HepG2 (cell line): ENCODE results near the gene DRAM1. TPM values are rescaled to one million over a fixed set of nuclear protein-coding genes. Genes with fewer than 3 reads are reported as not detected.
A peak's percentile ranks its signal among the peaks of the same experiment; 100 is the strongest.

ENCODE experiments used
- ATAC-seq: fragments of 200-7000 bp; cut with Tn5 transposase; 3 replicates; pipeline ENCODE4 v1.9.1; 2020; ENCODE audit warnings: mild to moderate bottlenecking, moderate library complexity
- BruUV-seq: library from RNA; stranded (reverse); fragments of 400-500 nt; replicated peaks from 2 replicates; lab custom pipeline; 2021; lab: Mats Ljungman, UMichigan
- CTCF ChIA-PET: fragments of 300-600 bp; formaldehyde crosslinking; extraction: SDS; loops from one replicate; lab custom pipeline; 2021; ENCODE audit warnings: low total read pairs, inconsistent platforms, low intra/inter-chr PET ratio; lab: Yijun Ruan, JAX
- POLR2A ChIA-PET: fragments of 350-600 bp; sonication (Branson Sonifier 250); formaldehyde crosslinking; loops from one replicate; lab custom pipeline; 2020; ENCODE audit warnings: antibody characterized with exemption, inconsistent platforms; lab: Yijun Ruan, JAX
- DNase-seq: peaks from one replicate; pipeline ENCODE4 v3.0.0-alpha.2; 2015; ENCODE audit warnings: low spot score
- FAIRE-seq: peaks from 3 replicates; lab custom pipeline; 2011; peaks lifted over from hg19 to GRCh38; lab: Jason Lieb, UNC
- H2AFZ ChIP-seq: one replicate; pipeline ENCODE4 v1.6.1; 2011; ENCODE audit warnings: low read length, inconsistent platforms
- H3K27ac ChIP-seq: fragments of 300-600 bp; 3 replicates; pipeline ENCODE4 v1.8.0; 2011; ENCODE audit warnings: mixed run types, mild to moderate bottlenecking, mixed read lengths, low read length, inconsistent platforms; ENCODE audit not compliant: insufficient read depth; ENCODE audit errors: extremely low read length
- H3K27me3 ChIP-seq, 2 experiments: fragments of 200-600 bp in 1 of 2; 2 replicates in 1 of 2; 3 replicates in 1 of 2; pipeline versions ENCODE4 v1.6.0 to v1.8.0; 2011; ENCODE audit warnings: low read length in 2 of 2, mild to moderate bottlenecking in 2 of 2, moderate library complexity in 2 of 2, inconsistent platforms in 1 of 2; ENCODE audit not compliant: insufficient read depth in 2 of 2, control insufficient read depth in 1 of 2
- H3K36me3 ChIP-seq, 2 experiments: fragments of 200-600 bp in 1 of 2; replicated peaks in 1 of 2; 2 replicates in 1 of 2; 3 replicates in 1 of 2; pipeline versions ENCODE4 v1.5.1 to v1.8.0; 2011; ENCODE audit warnings: low read length in 2 of 2, inconsistent platforms in 1 of 2; ENCODE audit not compliant: insufficient read depth in 2 of 2, control insufficient read depth in 1 of 2
- H3K4me1 ChIP-seq: 2 replicates; pipeline ENCODE4 v1.5.1; 2012; ENCODE audit warnings: low read length, inconsistent platforms; ENCODE audit not compliant: insufficient read depth
- H3K4me2 ChIP-seq: 2 replicates; pipeline ENCODE4 v1.6.0; 2011; ENCODE audit warnings: low read depth, low read length, inconsistent platforms
- H3K4me3 ChIP-seq, 3 experiments: fragments of 200-600 bp in 1 of 3; sonication (generic), shearing (Covaris generic) in 1 of 3; replicated peaks in 1 of 3; 2 replicates each; pipeline ENCODE4 v1.5.1; 2011 to 2016; ENCODE audit warnings: low read length in 3 of 3, inconsistent platforms in 2 of 3, low read depth in 2 of 3, mild to moderate bottlenecking in 2 of 3, control low read depth in 1 of 3, mixed read lengths in 1 of 3; ENCODE audit not compliant: insufficient read depth in 1 of 3
- H3K79me2 ChIP-seq: one replicate; pipeline ENCODE4 v1.6.1; 2011; ENCODE audit warnings: low read length, inconsistent platforms; ENCODE audit not compliant: insufficient read depth
- H3K9ac ChIP-seq: 2 replicates; pipeline ENCODE4 v1.6.0; 2011; ENCODE audit warnings: mild to moderate bottlenecking, low read depth, low read length, inconsistent platforms; ENCODE audit not compliant: insufficient read depth
- H3K9me3 ChIP-seq: 2 replicates; pipeline ENCODE4 v1.5.1; 2012; ENCODE audit warnings: mild to moderate bottlenecking, low read length
- H4K20me1 ChIP-seq: 2 replicates; pipeline ENCODE4 v1.6.0; 2011; ENCODE audit warnings: inconsistent platforms, mild to moderate bottlenecking, low read length, moderate library complexity; ENCODE audit not compliant: insufficient read depth
- MAZ ChIP-seq, 2 experiments: sonication (generic) in 1 of 2; formaldehyde crosslinking in 1 of 2; IDR thresholded peaks; 2 replicates each; pipeline versions ENCODE4 v1.5.0 to v1.6.1; 2012 to 2020; ENCODE audit warnings: low read depth in 2 of 2, mild to moderate bottlenecking in 2 of 2, borderline replicate concordance in 1 of 2, improper control_type of control experiment in 1 of 2, low read length in 1 of 2, missing genetic modification reagents in 1 of 2, moderate library complexity in 1 of 2
- NFYB ChIP-seq: sonication (generic); formaldehyde crosslinking; IDR thresholded peaks from 2 replicates; pipeline ENCODE4 v1.4.0; 2020; ENCODE audit warnings: missing genetic modification reagents
- NFYC ChIP-seq: IDR thresholded peaks from 2 replicates; pipeline ENCODE4 v1.6.1; 2016; ENCODE audit warnings: missing genetic modification reagents, missing compliant biosample characterization
- POLR2G ChIP-seq: fragments of 200-400 bp; formaldehyde crosslinking; IDR thresholded peaks from 2 replicates; pipeline ENCODE4 v1.6.1; 2018; ENCODE audit warnings: mild to moderate bottlenecking, low read depth, low read length, moderate library complexity
- SIN3A ChIP-seq: IDR thresholded peaks from 2 replicates; pipeline ENCODE4 v1.6.1; 2011; ENCODE audit warnings: low read depth, mild to moderate bottlenecking, control low read depth, low read length, borderline replicate concordance
- TAF1 ChIP-seq: sonication (generic); formaldehyde crosslinking; IDR thresholded peaks from 2 replicates; pipeline ENCODE4 v1.4.0; 2020; ENCODE audit warnings: missing genetic modification reagents
- ZNF24 ChIP-seq: fragments of 450-650 bp; IDR thresholded peaks from 2 replicates; pipeline ENCODE4 v1.6.1; 2017; ENCODE audit warnings: antibody characterized with exemption, mild to moderate bottlenecking
- ZNF281 ChIP-seq: sonication (generic); formaldehyde crosslinking; IDR thresholded peaks from 2 replicates; pipeline ENCODE4 v1.4.0; 2020; ENCODE audit warnings: missing genetic modification reagents, borderline replicate concordance
- ZNF7 ChIP-seq: IDR thresholded peaks from 2 replicates; pipeline ENCODE4 v1.6.1; 2016; ENCODE audit warnings: missing biosample characterization, missing genetic modification reagents
- ZNF749 ChIP-seq: sonication (generic); formaldehyde crosslinking; IDR thresholded peaks from 2 replicates; pipeline ENCODE4 v1.8.0; 2022; ENCODE audit warnings: mild to moderate bottlenecking, missing genetic modification reagents, moderate library complexity, borderline replicate concordance
- WGBS: methylation state at CpG from one replicate; pipeline ENCODE4 v1.1.6; 2017; ENCODE audit warnings: low lambda C conversion rate; 5-methylcytosine and 5-hydroxymethylcytosine counted together
- in situ Hi-C: cut with HindIII; loops from 2 replicates; pipeline ENCODE4 v1.10.0; 2017; ENCODE audit warnings: low pct_unique_long_range_greater_than_20kb; ENCODE audit not compliant: extremely low pct_ligation_motif_present
- intact Hi-C: fragments of 100-400 bp; cut with micrococcal nuclease; formaldehyde crosslinking; loops from one replicate; pipeline ENCODE4 v1.10.0; 2022; ENCODE audit not compliant: unreplicated experiment
- polyA plus RNA-seq, 8 experiments: library from polyadenylated mRNA; depleted of rRNA in 3 of 8; stranded (reverse) in 7 of 8; unstranded in 1 of 8; fragments of >200 nt; fragmentation: Illumina TruSeq in 4 of 8; extraction: Trizol in 4 of 8; gene quantifications; 2 replicates each; pipeline versions ENCODE4 v1.2.1 to v1.2.3, GENCODE V29; 2011 to 2016; ENCODE audit warnings: low read depth in 4 of 8, missing spikeins in 1 of 8, mixed read lengths in 1 of 8; ENCODE audit not compliant: insufficient read depth in 1 of 8
- total RNA-seq, 5 experiments: library from RNA; depleted of rRNA; stranded (reverse); fragments of >200 nt; fragmentation: Illumina TruSeq; extraction: Trizol; gene quantifications; 2 replicates each; pipeline ENCODE4 v1.2.3, GENCODE V29; 2016; ENCODE audit warnings: low read depth in 1 of 5

The DRAM1 gene
- total and polyA plus RNA-seq, 2 of the 13 experiments (the other 11 are each of a cell fraction or from before 2014, with no cell fraction given) = 20.9 to 32.6 TPM

DNA sequence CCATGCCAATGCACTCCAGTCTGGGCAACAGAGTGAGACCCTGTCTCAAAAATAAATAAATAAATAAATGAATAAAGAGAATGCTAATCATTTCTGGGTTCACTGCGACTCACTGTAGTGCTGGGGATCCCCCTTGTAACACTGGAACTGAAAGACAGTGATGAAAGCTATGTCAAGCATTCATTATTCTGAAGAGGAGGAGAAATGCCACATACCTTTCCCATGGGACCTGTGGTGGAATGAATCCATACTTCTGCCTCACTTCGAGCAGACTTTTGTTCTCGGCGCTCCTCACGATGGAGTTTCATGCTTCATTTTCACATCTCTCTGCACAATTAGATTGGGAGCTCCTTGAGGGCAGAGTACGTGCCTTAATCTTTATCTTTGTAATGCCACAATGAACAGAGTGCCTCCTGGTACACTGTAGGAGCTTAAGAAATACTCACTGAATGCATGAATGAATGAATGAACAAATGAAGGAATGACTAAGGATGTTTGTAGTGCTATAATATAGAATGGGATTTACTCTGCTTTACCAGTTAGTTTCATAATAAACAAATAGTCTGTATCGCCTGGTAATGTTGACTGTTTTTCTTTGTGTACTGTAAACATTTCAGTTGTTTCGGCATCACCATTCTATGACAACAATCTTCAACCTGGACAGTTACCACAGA, 45.8 kb downstream of the DRAM1 start:
- Histone ChIP-seq H3K79me2 (no peaks in the 10 kb centered on the region), H3K4me3 (no peak overlapping the region), H3K9ac (no peak overlapping the region), H3K4me2 (no peak overlapping the region), H2AFZ (no peak overlapping the region), H4K20me1 (no peaks in the 10 kb centered on the region), H3K27ac (no peak overlapping the region), H3K27me3 (no peaks in the 10 kb centered on the region), H3K36me3 (peaks cover 0 to 10% of the 10 kb centered on the region in 2 experiments; a peak in 4 of 5 replicates), H3K4me1 (peaks cover 14% of the 10 kb centered on the region), H3K9me3 (no peaks in the 10 kb centered on the region)
- POLR2A ChIA-PET = no interaction called here
- no peak for ATAC-seq
- no peak for DNase-seq
- 99% methylated on average over 8 of the region's 8 CpGs for WGBS
- intact Hi-C loops = no loop called here
- TF ChIP-seq ZNF281 (CRISPR knock-in tag) (no peak), ZNF24 (0 out of 2 replicates have a peak, but pooled peaks have one; percentile 63)
- no peak for FAIRE-seq
- CTCF ChIA-PET = no interaction called here
- BruUV-seq = no TSS peak
- in situ Hi-C loops = no loop called here

DNA sequence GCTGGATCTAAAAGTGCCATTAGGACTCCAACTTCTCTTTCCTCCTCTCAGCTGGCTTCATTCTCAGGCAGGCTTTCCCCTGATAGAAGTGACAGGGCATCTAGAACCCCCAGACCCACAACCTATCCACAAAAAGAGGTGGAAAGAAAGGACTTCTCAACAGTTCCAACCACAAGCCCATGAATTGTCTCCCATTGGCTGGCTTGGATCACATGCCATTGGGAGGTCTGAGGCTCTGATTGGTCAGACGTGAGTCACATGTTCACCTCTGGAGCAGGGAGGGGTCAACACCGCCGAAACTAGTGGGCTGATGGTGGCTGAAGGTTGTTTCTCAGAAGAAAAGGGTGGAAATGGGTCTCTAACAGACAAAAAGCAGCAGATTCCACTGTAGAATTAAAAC, 47.2 kb downstream of the DRAM1 start:
- CTCF ChIA-PET = no interaction called here
- in situ Hi-C loops (loop anchor here (25.0 kb wide), 1 partner anchor 788 kb away; no protein-coding TSS in a partner anchor), intact Hi-C loops (no loop called here)
- Histone ChIP-seq H3K9ac (no peak overlapping the region), H3K9me3 (no peaks in the 10 kb centered on the region), H4K20me1 (no peaks in the 10 kb centered on the region), H3K4me3 (no peak overlapping the region), H3K4me2 (no peak overlapping the region), H3K79me2 (no peaks in the 10 kb centered on the region), H3K27me3 (no peaks in the 10 kb centered on the region), H3K36me3 (peaks cover 0 to 7% of the 10 kb centered on the region in 2 experiments; a peak in 4 of 5 replicates), H2AFZ (no peak overlapping the region), H3K4me1 (peaks cover 7% of the 10 kb centered on the region), H3K27ac (no peak overlapping the region)
- TF ChIP-seq ZNF7 (CRISPR knock-in tag) (no peak), POLR2G (peak; percentile 44; the same call in 1 of the 2 replicates), TAF1 (no peak), ZNF749 (CRISPR knock-in tag) (no peak), NFYB (CRISPR knock-in tag) (peak; percentile 42; the same call in 1 of the 2 replicates), SIN3A (no peak), MAZ (IDR thresholded peaks at IDR 0.05; ENCODE audit: borderline replicate concordance, low read depth, low read length) (no peak), MAZ (CRISPR knock-in tag; IDR thresholded peaks at IDR 0.05; ENCODE audit: low read depth) (no peak), NFYC (peak; percentile 50; the same call in 1 of the 2 replicates)
- FAIRE-seq (no peak), DNase-seq (no peak), ATAC-seq (no peak)
- POLR2A ChIA-PET = no interaction called here
- 98% methylated on average over 3 of the region's 3 CpGs for WGBS
- no TSS peak for BruUV-seq
